GM08714 (cell line): ENCODE results near the gene PNKP.

Experiments
- H3K4me3 ChIP-seq: fragments of 200-500 bp; sonication (Bioruptor generic); 2 replicates; pipeline ENCODE4 v1.5.1; 2014; ENCODE audit warnings: mild to moderate bottlenecking, low read length, inconsistent platforms
- ZNF274 ChIP-seq: IDR thresholded peaks from 2 replicates; pipeline ENCODE4 v1.6.1; 2012; ENCODE audit warnings: mild to moderate bottlenecking, low read depth, low read length

Gene PNKP

DNA sequence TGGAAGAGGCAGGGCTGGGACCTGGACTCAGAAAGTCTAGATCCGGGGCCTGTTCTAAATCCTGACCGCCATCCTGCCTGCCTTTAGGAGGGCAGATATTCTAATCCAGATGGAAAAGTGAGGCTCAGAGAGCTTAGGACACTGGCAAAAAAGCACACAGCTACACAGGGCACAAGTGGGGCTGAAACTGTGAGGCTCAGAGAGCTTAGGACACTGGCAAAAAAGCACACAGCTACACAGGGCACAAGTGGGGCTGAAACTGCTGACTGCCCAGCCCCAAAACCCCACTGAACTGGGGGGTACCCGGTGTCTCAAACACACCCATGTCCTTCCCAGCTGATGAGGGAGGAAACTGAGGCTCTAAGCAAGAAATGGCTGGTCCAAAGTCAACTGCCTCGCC, 7.8 kb upstream of the PNKP start:
- peak overlapping the region; percentile 89; the same call in 1 of the 2 replicates for H3K4me3 ChIP-seq
- TF ChIP-seq ZNF274, result no peak

- TF ChIP-seq ZNF274, result no peak
- H3K4me3 ChIP-seq, result no peak overlapping the region
Observed at GRCh38 chr19:49874503-49875157, 7.3 kb upstream of the PNKP start.

GRCh38 chr19:49873834-49874233, 6.5 kb upstream of the PNKP start:
- no peak overlapping the region for H3K4me3 ChIP-seq
- no peak for TF ChIP-seq ZNF274

DNA sequence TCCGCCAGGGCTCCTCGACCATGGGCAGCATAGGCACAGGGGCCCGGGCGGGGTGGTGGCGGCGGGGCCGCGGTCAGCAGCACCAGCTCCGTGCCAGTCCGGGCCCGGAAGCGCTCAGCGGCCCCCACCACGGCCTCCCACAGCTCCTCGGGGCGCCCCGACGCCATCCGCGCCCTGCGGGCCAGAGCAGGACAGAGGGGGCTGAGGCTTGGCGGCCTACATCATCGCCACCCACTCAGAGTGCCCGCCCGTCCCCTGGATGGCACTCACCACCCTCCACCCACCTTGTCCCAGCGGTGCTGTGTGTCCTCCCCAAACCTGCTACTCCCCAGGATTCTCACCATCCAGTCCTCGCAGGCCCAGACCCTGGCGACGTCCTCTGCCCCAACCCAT, 5.7 kb upstream of the PNKP start:
- no peak for TF ChIP-seq ZNF274
- H3K4me3 ChIP-seq, result no peak overlapping the region

DNA sequence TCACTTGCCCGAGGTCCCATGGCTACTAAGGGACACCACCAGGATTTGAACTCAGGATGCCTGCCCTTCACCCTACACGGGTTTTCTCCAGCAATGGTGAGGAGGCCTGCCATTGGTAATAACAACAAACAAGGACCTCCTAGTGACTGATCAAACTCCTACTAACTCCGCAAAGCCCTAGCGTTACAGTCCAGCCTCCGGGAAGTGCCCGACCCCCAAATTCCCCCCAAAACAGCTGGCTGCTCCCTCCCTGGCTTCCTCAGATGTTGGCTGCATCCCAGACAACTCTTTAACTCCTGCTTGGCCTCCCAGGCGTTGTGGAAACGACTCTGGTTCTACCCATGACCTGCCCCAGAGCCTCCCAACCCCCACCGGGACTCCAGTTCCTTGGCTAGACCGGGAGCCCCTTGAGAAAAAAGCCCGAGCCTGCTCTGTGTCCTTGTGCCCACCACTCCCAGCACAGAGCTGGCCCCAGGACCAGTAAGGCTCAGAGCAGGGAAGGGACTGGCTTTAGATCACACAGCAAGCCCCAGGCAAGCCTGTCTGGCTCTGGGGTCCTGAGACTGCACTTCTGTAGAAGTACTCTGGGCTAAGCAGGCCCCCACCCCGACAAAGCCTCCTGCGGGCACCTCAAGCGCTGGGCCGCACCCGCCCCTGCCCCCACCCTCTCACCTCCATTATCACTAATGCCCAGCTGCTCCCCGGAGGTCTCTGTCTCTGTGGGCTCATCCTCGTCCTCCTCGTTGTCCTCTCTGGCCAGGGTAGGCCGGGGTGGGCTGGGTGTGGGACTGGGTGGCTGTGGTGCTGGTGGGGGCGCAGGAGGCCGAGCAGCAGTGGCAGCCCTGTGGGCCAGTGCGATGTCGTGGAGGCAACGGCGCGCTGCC, 5.1 kb upstream of the PNKP start:
- no peak for TF ChIP-seq ZNF274
- no peak overlapping the region for H3K4me3 ChIP-seq

- TF ChIP-seq ZNF274, result no peak
- H3K4me3 ChIP-seq, result no peak overlapping the region
Observed at GRCh38 chr19:49871349-49871985, 4.1 kb upstream of the PNKP start.

- TF ChIP-seq ZNF274, result no peak
- H3K4me3 ChIP-seq, result peak overlapping the region; percentile 44; the same call in 1 of the 2 replicates
Observed at GRCh38 chr19:49870309-49870901, 3.0 kb upstream of the PNKP start.

DNA sequence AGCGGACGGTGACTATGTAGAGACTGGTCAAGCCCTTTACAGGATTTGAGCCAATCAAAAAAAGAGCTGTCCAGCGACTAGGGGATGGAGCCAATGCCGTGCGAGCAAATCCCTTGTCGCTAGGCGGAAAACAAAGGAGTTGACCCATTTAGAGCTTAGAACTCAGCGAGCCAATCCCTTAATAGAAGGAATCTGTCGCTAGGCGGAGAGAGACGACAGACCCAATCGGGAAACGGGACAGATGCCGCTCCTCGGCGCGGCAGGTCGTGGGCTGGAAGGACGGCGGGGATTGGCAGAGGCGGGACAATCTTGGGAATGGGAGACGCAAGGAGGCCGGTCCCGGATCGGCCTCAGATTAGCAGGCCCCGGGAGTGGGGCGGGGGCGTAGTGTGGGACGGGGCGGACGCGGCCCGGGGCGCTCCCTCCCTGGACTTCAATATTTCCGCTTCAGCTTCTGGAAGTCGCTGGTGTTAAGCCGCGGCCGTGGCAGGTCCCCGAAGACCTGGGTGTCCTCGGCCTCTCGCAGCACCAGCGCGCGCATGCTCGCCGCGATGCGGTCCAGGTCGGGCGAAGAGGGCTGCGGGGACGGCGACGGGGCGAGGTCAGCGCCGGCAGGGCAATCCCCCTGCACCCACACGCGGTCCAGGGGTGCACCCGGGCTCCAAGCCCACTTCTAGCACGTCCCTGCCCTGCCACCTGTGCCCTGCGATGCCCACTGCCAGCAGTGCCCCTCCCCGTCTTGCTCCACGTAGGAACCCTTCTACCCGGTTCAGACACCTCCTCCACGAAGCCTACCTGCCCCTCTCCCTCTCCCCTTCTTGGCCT, 2.3 kb upstream of the PNKP start:
- no peak for TF ChIP-seq ZNF274
- H3K4me3 ChIP-seq, result peak overlapping the region; percentile 44; the same call in 1 of the 2 replicates

DNA sequence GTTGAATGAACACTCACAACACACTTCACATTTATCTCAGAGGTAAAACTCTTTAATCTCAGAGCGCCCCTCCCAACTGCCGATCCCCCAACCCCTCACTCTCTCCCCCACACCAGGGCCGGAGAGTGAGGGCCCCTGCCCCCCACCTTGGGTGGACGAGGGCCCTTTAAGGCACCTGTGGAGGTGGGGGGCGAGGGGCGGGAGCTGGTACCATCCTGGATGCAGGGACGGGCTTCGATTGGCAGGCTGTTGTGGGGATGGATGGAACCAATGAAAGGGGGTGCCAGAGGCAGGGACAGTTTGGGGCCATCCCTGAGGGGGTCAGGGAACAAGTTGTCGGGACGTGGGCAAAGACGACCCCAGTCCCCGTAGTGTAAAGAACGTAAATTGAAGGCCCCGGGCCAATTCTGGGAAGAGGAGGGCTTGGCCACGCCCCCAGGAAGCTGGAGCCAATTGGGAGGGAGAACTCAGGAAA, 1.7 kb upstream of the PNKP start:
- H3K4me3 ChIP-seq, result peak overlapping the region; percentile 36; the same call in 1 of the 2 replicates
- TF ChIP-seq ZNF274, result no peak

DNA sequence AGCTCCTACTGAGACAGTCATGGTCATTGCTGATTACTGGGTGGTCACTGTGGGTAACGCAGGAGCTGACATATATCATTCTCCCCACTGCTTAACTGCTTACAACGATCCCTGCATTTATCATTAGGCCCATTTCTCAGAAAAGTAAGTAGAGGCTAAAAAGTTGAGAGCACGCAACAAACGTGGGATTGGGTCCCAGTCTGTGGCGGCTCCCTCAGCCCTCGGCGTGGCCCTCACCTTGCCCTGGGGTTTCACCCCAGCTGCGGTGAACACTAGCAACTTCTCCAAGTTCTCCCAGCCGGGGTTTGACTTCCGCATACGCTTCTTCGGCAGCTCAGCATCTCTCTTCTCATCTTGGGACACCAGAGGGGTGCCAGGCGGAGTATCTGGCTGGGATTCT, 2.5 kb downstream of the PNKP start:
- H3K4me3 ChIP-seq, result no peak overlapping the region
- no peak for TF ChIP-seq ZNF274

DNA sequence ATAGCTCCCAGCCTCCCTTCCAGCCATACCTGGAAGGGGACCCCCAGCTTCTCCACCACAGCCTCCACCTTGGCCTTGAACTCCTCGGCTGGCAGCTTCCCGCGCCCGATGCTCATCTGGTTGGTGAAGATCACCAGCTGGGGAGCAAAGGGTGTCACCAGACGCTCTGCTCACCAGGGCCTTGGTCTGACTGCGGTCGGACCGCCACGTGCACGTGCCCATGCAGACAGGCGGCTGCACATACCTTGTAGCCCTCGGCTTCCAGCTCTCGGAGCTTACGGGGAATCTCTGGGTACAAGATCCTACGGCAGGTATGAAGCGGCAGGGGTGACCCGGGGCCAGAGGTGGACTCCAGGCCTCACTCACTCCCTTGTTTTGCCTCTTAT, 3.4 kb downstream of the PNKP start:
- no peak overlapping the region for H3K4me3 ChIP-seq
- TF ChIP-seq ZNF274, result no peak

GRCh38 chr19:49863254-49863934, 4.0 kb downstream of the PNKP start:
- no peak for TF ChIP-seq ZNF274

GRCh38 chr19:49862391-49863253, 4.8 kb downstream of the PNKP start:
- H3K4me3 ChIP-seq, result no peak overlapping the region
- TF ChIP-seq ZNF274, result no peak

More at GRCh38 chr19:49863254-49863934, 4.0 kb downstream of the PNKP start:
- no peak overlapping the region for H3K4me3 ChIP-seq
